SK-N-DZ (cell line): ENCODE results near the gene GEMIN4. TPM values are rescaled to one million over a fixed set of nuclear protein-coding genes. Genes with fewer than 3 reads are reported as not detected.
"Not testable (repeated sequence)": the region's sequence is repeated elsewhere in the genome, so short reads cannot be mapped to it uniquely, and the experiment has no call there.

Source experiments
- DNase-seq: peaks from one replicate; pipeline ENCODE4 v3.0.0-alpha.2; 2015; ENCODE audit warnings: low spot score
- polyA plus RNA-seq, 2 experiments: library from polyadenylated mRNA; depleted of rRNA; stranded (reverse); fragments of >200 nt; gene quantifications; 2 replicates each; pipeline ENCODE4 v1.2.3, GENCODE V29; 2014

Gene GEMIN4
- polyA plus RNA-seq (2014; cell fraction: cytosol; rRNA removed) = 14.3 and 19.6 TPM in 2 replicates
- 10.7 and 13.6 TPM in 2 replicates for polyA plus RNA-seq (2014; cell fraction: nucleus; rRNA removed)

DNA sequence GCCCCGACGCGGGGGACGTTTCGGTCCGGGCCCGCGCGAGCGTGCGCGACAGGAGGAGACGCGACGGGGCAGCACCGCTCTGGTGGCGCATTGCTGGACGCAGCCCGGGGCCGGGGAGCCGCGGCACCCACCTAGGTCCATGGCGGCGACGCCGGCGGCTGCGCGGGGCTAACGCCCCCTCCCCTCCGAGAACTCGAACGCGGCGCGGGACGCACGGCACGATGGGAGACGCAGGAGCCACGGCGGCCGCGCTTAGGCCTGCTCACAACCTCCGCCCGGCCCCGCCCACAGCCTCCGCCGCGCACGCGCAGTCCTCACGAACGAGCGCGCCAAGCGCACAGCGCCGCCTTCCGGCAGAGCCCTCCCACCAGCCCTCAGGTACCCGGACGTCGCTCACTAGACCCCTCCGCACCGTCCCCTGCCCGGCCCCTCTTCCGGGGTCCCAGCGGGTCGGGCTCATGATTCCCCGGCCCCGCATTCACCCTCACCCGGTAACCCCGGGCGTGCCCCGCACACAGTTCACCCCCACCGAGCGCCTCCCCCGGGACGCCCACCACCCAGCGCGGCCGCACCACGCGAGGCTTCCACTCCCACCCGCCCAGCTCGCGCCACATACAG, at the start of gene GEMIN4:
TSS of gene GEMIN4 (minus strand) at position 263 of the 618 bp plus-strand sequence. CDS start at position 141, 122 bp downstream.
- DNase-seq = peak; percentile 93

DNA sequence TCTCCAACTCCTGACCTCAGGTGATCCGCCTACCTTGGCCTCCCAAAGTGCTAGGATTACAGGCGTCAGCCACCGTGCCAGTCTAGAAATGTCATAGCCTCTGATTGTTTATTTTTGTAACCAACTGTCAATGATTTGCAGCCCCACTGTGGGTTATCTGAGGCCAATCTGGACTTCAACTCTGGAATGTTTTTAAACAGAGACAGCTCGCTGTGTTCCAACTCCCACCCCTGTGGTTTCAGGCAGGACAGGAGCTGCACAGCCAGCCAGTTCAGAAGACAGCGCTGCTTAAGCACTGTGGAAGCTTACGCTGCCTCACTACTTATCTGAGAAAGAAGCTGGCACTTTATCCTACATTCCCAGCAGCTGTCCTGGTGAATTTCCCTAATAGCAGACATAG, 49.6 kb upstream of the GEMIN4 start:
- DNase-seq = no peak

DNA sequence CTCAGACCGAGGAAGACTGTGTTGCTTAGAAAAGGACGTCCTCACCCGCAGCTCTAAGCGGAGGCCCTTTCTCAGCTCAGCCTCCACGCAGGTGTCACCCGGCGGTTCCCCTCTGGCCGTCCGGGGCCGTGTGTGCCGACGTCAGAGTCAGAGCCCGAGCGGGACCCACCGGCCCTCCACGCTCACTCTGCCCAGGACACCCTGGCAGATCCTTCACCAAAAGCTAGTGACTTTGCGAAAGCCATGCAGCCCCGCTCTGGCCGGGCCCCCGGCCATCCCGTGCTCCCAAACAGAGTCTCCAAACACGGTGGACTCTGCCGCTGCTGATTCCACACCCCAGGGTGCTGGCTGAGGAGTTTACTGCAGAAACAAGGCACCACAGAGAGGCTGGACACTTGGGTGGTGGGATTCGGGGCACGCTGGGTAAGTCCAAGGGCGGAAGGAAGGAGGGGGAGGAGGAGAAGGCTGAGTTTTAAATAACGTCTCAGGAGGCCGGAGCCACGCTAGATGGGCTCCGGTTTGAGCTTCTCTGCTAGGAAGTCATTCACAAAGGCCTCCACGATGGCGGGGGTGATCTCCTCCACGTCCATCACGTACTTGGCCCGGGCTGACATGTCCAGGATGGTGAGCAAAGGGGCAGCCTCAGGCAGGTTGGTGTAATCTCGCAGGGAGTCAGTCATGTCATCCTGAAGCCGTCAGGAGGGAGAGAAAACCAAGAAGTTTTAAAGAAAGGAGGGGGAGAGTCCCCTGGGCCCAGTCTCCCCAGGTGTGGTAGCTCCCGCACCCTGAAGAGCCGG, 48.6 kb upstream of the GEMIN4 start:
- no peak for DNase-seq

DNA sequence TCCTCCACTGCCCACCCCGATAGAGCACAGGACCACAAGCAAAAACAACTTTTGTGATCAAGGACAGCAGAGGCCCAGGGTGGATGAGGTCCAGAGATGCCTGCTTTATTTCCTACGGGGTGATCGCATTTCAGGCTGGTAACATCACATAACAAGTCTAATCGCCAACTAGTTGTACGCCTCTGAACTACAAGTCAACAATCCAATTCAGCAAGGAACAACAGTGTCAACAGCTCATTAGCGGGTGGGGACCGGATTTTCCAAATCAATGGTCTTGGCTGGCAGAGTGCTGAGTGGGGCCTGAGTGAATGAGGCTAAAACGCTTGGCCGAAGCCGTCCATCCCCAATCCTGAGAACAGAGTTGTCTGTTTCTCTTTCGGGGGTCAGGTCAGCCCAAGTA, 47.2 kb upstream of the GEMIN4 start:
- no peak for DNase-seq

DNA sequence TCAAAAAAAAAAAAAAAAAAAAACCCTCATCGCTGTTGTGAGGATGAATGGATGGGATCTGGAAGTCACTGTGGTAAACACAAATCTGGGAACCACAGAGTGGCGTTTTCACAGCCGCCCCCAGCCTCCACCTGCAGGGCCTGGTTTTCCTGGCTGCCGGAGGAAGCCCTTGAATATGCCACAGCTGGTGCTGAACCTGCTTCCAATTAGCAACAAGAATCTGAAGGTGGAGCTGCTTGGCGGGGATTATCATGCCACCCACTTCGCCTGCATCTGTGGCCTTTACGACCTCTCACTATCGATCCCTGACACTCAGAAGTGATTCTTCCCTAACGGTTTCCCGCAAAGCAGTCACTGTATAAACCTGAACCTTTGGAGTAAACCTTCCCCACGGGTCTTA, 46.2 kb upstream of the GEMIN4 start:
- no peak for DNase-seq

DNA sequence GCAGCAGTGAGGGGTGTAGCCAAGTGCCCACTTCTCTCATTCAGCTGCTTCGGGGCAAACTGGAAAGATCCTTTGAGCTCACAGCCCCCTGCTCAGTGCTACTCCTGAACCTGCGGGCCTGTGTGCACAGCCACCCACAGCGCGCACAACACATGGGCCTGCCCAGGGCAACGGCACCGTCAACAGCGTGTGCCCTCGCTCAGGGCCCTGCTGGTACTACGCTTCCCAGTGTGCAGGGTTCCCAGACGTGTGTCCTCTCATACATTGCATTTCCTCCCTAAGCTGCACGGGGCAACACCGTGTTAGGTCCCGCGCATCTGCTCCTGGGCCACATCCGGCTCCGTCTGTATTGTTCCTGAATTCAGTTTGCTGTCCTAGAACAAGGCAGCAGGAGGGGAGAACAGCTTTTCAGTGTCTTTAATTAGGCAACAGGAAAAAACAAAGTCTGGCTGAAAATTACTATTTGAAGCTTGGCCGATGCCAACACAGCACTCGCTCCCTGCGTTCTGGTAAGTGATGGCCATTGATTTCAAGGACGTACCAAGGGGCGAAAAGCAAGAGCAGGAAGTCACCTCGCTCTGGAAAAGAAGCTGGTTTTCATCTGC, 45.3 kb upstream of the GEMIN4 start:
- no peak for DNase-seq

DNA sequence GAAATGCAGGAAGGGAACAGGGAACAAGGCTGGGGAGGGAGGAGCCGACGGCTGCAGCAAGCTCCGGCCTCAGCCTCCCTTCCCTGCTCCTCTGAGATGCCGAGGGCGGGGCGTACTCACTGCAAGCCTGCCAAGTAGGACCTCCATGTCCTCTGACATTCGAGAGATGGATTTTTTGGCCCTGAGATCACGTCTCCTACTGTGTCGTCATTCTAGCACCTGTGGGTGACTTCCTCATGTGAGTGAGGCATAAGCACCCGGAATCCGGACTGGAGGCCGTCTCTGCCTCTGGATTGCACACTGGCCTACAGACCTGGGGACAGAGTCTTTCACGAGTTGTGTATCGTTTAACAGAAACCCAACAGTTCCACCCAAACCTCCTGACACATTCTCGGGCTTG, 44.5 kb upstream of the GEMIN4 start:
- no peak for DNase-seq

DNA sequence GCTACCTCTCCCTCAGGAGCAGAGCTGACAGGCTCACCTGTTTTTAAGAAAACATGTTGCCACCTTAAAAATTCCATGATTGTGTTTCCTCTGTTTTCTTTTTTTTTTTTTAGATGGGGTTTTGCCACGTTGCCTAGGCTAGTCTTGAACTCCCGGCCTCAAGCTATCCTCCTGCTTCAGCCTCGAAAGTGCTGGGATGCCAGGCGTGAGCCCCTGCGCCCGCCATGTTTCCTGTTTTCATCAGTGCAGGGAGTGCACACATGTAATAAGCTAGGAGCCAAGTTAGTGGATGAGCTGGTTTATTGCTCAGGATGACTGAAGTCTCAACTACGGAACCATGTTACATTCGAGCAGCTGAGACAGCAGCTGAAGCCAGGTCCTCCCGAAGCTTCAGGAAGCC, 43.7 kb upstream of the GEMIN4 start:
- no peak for DNase-seq

DNA sequence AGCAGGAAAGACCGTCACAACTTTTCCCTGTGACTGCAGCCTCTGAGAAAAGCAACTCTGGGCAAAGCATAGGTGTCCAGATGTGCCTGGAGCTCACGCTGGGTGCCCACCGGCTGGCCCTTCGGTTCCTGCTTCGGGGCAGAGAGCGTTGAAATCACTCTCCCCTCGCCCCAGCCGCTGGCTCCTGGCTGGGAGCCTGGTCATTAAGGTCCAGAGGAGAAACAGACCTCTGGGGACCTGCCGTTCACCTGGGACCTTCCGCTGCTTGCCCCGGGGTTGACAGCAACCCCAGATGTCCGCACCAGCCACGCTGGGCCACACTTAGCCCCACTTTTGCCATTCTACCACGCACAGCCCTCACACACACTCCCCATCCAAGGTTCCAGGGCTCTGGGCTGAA, 43.2 kb upstream of the GEMIN4 start:
- DNase-seq = no peak

DNA sequence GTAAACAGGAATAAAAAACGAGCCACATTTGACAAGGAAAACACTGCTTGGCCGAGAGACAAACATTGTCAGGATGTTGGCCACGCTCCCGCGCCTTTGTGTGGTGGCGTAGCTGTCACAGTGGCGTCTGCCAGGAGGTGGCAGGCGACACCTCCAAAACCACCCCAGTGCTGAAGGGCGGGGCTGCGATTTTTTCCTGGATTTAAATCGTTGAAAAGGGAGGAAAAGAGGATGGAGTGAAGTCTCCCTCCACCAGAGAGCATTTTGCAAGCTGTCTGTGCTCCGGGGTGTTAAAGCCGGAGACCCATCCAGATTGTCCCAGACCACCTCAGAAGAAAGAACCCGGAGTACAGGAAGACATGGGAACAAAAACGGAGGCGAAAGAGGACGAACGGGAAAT, 42.8 kb upstream of the GEMIN4 start:
- no peak for DNase-seq

DNA sequence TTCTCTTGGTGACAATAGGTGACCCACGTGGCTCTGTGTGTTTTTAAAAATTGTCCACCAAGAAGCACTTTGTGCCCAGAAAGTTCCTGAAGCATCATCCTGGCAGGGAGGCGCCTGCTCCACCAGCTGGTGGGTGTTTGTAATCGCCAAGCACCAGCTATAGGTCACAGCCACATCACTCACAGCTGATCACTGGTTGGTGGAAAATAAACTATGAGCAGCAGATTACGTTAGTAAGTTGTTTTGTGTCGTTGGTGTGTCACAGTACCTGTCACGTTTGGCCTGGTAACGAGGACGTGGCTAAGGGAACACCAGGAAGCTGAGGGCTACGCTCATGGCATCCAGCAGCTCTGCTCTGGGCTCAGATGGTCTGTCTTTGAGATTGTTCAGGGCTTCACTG, 40.2 kb upstream of the GEMIN4 start:
- DNase-seq = no peak

DNA sequence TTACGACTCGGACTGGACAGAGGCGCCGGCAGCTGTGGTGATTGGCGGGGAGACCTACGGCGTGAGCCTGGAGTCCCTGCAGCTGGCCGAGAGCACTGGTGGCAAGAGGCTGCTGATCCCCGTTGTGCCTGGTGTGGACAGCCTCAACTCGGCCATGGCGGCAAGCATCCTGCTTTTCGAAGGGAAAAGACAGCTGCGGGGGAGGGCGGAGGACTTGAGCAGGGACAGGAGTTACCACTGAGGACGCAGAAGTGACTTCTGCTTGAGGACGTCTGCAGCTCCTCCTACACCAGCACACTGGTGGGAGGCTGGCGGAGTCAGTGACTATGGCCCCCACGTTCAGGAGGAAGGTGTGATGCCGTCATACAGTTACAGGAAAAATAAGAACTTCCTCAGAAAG, 39.8 kb upstream of the GEMIN4 start:
- DNase-seq = no peak

DNA sequence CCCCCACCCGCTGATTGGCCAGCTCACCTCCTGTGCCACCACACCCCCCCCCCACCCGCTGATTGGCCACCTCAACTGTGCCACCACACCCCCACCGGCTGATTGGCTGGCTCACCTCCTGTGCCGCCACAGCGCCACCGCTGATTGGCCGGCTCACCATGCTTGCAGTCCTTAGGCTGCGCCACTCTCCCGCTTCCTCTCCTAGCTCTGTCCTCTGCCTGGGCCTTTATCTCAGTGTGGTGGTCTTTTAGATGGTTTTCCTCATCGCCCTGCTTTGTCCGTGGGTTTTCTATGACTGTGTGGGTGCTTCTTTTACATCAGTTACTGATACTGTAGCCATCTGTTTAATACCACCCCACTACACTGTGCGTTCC, 38.8 kb upstream of the GEMIN4 start:
- not testable (repeated sequence) for DNase-seq

DNA sequence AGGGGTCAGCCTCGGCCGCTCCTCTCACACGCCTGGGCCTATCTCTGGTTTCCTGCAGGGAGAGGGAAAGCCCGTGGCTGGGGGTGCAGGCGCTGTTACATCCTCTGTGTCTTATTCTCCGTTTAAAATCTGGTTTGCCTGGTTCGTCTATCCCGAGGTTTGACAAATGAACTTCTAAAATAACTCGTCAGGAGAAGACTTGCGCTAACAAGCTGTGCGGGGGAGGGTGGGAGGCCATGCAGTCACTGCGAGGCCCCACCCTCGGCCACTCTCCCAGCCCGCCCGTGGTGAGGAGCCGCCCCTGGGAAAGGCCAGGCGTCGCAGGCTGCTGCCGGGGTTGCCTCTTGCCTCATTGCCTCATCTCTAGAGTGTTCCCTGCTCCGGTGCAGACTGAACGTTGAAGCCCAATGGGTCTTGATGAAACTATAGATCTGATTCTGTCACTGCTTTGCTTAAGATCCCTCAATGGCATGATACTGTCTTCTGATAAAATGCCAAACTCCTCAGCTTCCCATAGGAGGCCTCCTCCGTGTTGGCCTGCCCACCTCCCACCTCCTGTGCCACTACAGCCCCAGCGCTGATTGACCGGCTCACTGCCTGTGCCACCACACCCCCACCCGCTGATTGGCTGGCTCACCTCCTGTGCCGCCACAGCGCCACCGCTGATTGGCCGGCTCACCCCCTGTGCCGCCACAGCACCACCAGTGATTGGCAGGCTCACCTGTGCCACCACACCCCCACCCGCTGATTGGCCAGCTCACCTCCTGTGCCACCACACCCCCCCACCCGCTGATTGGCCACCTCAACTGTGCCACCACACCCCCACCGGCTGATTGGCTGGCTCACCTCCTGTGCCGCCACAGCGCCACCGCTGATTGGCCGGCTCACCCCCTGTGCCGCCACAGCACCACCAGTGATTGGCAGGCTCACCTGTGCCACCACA, 38.1 kb upstream of the GEMIN4 start:
- DNase-seq = not testable (repeated sequence)

DNA sequence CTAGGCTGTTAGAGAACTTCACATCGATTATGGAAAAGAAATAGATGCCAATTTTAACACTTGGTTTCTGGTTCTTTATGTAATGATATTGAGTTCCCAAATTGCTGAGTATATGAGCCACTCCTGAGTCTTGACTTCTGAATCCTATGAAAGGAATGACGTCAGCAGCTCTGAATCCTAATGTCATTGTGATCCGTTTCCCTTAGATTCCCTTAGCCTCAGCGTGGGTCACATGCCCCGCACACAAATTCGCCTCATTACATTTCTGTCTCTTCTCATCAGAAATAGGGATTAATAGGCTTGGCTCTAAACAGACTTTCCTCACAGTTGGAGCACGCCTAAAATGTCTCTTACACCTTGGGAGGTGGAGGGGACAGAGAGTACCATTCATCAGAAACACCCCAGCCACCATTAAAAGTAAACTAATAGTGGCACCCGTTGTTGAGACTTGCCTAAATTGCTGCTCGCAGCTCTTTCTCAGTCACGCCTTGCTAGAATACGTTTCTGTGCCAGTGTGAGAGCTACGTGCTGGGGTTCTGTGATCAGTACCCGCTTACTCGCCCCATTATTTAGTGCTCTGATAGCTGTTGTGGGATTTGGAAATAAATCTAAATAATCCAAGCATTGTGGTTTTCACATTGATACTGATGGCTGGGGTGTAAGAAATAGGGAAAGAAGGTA, 37.2 kb upstream of the GEMIN4 start:
- no peak for DNase-seq

DNA sequence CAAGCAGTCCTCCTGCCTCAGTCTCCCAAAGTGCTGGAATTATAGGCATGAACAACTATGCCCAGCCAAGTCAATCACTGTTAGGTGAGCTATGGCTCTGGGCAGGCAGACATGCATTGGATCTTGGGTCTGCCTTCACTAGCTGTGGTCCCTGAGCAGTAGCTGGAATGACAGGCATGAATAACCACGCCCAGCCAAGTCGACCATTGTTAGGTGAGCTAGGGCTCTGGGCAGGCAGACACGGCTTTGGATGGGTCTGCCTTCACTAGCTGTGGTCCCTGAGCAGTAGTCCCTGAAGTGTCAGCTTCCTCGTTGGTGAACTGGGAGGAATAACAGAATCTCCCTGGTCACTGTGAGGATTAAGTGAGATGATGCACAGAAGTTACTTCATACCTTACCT, 36.5 kb upstream of the GEMIN4 start:
- DNase-seq = no peak

DNA sequence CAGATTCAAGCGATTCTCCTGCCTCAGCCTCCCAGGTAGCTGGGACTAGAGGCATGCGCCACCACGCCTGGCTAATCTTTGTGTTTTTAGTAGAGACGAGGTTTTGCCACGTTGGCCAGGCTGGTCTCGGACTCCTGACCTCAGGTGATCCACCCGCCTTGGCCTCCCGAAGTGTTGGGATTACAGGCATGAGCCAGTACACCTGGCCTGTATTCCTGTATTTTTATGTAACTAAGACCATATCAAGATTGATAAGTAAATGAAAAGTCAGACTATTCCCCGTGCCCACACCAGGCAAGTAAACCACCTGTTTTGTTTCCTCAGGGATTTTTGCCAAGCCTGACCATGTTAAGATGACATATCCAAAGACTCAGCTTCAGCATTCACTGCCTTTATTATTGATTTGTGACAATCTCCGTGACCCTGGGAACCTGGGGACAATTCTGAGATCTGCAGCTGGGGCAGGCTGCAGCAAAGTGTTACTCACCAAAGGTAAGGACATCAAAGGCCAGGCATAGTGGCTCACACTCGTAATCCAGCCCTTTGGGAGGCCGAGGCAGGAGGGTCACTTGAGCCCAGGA, 35.7 kb upstream of the GEMIN4 start:
- no peak for DNase-seq

DNA sequence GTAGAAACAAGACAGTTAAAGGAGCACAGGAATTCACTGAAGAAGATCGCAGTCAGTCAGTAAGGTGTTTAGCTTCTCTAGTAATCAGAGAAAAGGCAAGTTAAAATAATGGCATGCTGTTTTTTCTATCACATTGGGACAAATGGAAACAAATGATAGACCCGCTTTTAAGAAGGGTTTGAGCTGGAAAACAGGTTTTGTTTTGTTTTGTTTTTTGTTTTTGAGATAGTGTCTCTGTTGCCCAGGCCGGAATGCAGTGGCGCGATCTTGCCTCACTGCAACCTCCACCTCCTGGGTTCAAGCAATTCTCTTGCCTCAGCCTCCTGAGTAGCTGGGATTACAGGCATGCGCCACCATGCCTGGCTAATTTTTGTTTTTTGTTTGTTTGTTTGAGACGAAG, 33.8 kb upstream of the GEMIN4 start:
- not testable (repeated sequence) for DNase-seq

DNA sequence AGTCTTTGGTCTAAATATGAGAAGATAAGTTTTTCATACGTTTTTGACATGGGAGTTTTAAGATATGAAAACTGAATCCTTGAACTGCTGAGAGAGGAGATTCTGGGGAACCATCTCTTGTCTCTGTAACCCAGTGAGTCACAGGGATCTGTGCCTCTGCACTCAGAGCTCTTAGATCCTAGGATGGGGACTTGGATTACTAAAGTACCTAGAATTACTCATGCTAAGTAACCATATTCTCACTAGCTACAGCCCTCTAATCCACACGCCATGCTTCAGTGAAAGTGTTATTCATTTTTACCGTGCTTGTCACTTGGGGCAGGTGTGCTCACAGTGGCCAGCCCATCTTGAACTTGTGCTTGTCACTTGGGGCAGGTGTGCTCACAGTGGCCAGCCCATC, 32.1 kb upstream of the GEMIN4 start:
- DNase-seq = no peak

DNA sequence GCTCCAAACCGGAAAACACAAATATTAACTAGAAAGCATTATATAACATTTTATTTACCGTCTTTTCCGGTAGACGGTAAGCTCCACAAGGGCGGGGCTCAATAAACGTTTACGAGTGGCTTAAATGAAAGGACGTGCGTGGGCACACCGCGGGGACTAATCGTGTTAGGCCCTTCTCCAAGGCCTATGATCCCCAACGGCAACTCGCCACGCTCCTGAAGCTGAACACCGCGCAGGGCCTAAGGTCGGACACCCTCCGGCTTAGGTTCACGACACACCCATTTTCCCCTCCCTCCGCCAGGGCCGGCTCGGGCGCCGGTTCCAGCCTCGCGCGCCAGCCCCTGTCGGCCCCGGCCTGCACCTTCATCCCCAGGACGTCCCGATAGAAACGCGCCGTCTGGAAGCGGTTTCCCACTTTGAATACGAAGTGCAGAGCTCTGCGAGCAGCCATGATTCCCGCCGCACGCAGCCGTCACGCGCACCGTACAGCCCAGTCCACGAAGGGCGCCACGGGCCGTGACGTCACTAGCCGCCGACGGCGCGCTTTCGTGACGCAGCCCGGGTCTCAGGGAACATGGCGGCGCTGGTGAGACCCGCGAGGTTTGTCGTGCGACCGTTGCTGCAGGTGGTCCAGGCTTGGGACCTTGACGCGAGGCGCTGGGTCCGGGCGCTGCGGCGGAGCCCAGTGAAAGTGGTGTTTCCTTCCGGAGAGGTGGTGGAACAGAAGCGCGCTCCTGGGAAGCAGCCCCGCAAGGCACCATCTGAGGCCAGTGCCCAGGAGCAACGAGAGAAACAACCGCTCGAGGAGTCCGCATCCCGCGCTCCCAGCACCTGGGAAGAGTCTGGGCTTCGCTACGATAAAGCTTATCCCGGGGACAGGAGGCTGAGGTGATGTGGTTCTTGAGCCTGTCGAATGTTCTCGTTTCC, 30.0 kb upstream of the GEMIN4 start, which contains the start of the genes GLOD4 and MRM3:
TSS of gene GLOD4 (minus strand) at position 476 of the 927 bp plus-strand sequence. CDS start at position 451, 25 bp downstream.
TSS of gene MRM3 (plus strand) at position 549 of the 927 bp plus-strand sequence. CDS start at position 575, 26 bp downstream.
- DNase-seq = peak; percentile 88
